Breast epithelium (tissue), 3 donors: Measurements from ENCODE around the gene ARHGAP31.
"Not testable (repeated sequence)": the region's sequence is repeated elsewhere in the genome, so short reads cannot be mapped to it uniquely, and the experiment has no call there.

ENCODE experiments used
- POLR2A ChIP-seq: fragments of 450-650 bp; IDR thresholded peaks from one replicate; pipeline ENCODE4 v1.6.1; 2016; ENCODE audit warnings: antibody characterized with exemption, mild to moderate bottlenecking, moderate library complexity
- POLR2AphosphoS5 ChIP-seq, 3 donors: sonication (generic); formaldehyde crosslinking; IDR thresholded peaks; one replicate each; pipeline ENCODE4 v1.6.1; 2017; ENCODE audit warnings: antibody characterized with exemption in 3 of 3
- TF ChIP-seq, protein P1 (sequence below), 3 donors: fragments of 450-650 bp; IDR thresholded peaks; one replicate each; pipeline ENCODE4 v1.5.1; 2016 to 2017; ENCODE audit warnings: antibody characterized with exemption in 3 of 3, mild to moderate bottlenecking in 3 of 3, moderate library complexity in 3 of 3

DNA sequence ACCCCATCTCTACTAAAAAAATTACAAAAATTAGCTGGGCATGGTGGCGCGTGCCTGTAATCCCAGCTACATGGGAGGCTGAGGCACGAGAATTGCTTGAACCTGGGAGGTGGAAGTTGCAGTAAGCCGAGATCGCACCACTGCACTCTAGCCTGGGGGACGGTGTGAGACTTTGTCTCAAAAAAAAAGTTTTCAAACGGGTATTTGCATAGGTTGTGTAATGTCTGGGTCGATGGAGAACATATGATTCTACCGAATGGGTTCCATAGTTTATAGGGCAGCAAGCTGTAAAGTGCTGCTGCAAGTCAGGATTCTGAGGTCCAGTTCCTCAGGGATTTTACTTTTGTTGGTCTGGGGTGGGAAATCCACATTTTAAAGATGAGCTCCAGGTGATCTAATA, 12.2 kb downstream of the ARHGAP31 start:
- TF ChIP-seq, protein P1, sequence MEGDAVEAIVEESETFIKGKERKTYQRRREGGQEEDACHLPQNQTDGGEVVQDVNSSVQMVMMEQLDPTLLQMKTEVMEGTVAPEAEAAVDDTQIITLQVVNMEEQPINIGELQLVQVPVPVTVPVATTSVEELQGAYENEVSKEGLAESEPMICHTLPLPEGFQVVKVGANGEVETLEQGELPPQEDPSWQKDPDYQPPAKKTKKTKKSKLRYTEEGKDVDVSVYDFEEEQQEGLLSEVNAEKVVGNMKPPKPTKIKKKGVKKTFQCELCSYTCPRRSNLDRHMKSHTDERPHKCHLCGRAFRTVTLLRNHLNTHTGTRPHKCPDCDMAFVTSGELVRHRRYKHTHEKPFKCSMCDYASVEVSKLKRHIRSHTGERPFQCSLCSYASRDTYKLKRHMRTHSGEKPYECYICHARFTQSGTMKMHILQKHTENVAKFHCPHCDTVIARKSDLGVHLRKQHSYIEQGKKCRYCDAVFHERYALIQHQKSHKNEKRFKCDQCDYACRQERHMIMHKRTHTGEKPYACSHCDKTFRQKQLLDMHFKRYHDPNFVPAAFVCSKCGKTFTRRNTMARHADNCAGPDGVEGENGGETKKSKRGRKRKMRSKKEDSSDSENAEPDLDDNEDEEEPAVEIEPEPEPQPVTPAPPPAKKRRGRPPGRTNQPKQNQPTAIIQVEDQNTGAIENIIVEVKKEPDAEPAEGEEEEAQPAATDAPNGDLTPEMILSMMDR (IDR thresholded peaks at IDR 0.05) = not testable (repeated sequence)
- TF ChIP-seq POLR2A; POLR2AphosphoS5 (IDR thresholded peaks at IDR 0.05): not testable (repeated sequence)
